GM12891 (cell line): ENCODE data around the gene CYBB.

Source experiments
- POLR2A ChIP-seq: IDR thresholded peaks from 2 replicates; pipeline ENCODE4 v1.6.1; 2011; ENCODE audit warnings: low read depth, low read length, control low read depth
- POLR2AphosphoS5 ChIP-seq: IDR thresholded peaks from 2 replicates; pipeline ENCODE4 v1.6.1; 2011; ENCODE audit warnings: low read depth, low read length, control low read depth
- SPI1 ChIP-seq: IDR thresholded peaks from 2 replicates; pipeline ENCODE4 v1.6.1; 2011; ENCODE audit warnings: low read depth, low read length, control low read depth
- TAF1 ChIP-seq: IDR thresholded peaks from 2 replicates; pipeline ENCODE4 v1.6.1; 2011; ENCODE audit warnings: low read depth, low read length, control low read depth

GRCh38 chrX:37752936-37753335 lies 26.9 kb upstream of the CYBB start:
- TF ChIP-seq POLR2A (no peak), TAF1 (no peak), POLR2AphosphoS5 (no peak), SPI1 (no peak)
